Sigmoid colon (tissue), 7 donors: ENCODE results near the gene STEAP3. TPM values are rescaled to one million over a fixed set of nuclear protein-coding genes. Genes with fewer than 3 reads are reported as not detected.

ENCODE experiments used
- DNase-seq: peaks from one replicate; pipeline ENCODE4 v3.0.0-alpha.2; 2019
- H3K27ac ChIP-seq, 4 donors: fragments of 200-600 bp; sonication (generic); one replicate each; pipeline ENCODE4 v1.5.1; 2016 to 2019; ENCODE audit warnings: mild to moderate bottlenecking in 1 of 4
- H3K27me3 ChIP-seq, 3 donors: fragments of 200-600 bp; sonication (generic); one replicate each; pipeline ENCODE4 v1.5.1; 2019; ENCODE audit warnings: mild to moderate bottlenecking in 1 of 3
- H3K36me3 ChIP-seq, 4 donors: fragments of 200-600 bp; sonication (generic); one replicate each; pipeline ENCODE4 v1.5.1; 2016 to 2019
- H3K4me1 ChIP-seq, 4 donors: fragments of 200-600 bp; sonication (generic); one replicate each; pipeline ENCODE4 v1.5.1; 2017 to 2019
- H3K4me3 ChIP-seq, 4 donors: fragments of 200-600 bp; sonication (generic); one replicate each; pipeline ENCODE4 v1.5.1; 2017 to 2019; ENCODE audit warnings: mild to moderate bottlenecking in 2 of 4, moderate library complexity in 1 of 4
- H3K9me3 ChIP-seq, 4 donors: fragments of 200-600 bp in 3 of 4; sonication (generic) in 3 of 4; one replicate each; pipeline versions ENCODE4 v1.5.1 to v1.6.1; 2013 to 2019
- CTCF ChIP-seq, 4 experiments: fragments of 450-650 bp in 3 of 4; fragments of 200-600 bp in 1 of 4; IDR thresholded peaks; one replicate each; pipeline ENCODE4 v1.5.1; 2016 to 2019; ENCODE audit warnings: antibody characterized with exemption in 4 of 4, mild to moderate bottlenecking in 3 of 4, moderate library complexity in 2 of 4
- EP300 ChIP-seq, 4 donors: sonication (generic); formaldehyde crosslinking; IDR thresholded peaks; one replicate each; pipeline ENCODE4 v1.6.1; 2017; ENCODE audit warnings: antibody characterized with exemption in 4 of 4
- POLR2A ChIP-seq, 2 donors: fragments of 450-650 bp; IDR thresholded peaks; one replicate each; pipeline ENCODE4 v1.6.1; 2016; ENCODE audit warnings: antibody characterized with exemption in 2 of 2, mild to moderate bottlenecking in 2 of 2, moderate library complexity in 2 of 2
- POLR2AphosphoS5 ChIP-seq, 4 donors: sonication (generic); formaldehyde crosslinking; IDR thresholded peaks; one replicate each; pipeline ENCODE4 v1.6.1; 2017; ENCODE audit warnings: antibody characterized with exemption in 4 of 4
- WGBS, 2 donors: extraction: QIAGEN DNeasy Blood & Tissue Kit; methylation state at CpG; one replicate each; pipeline ENCODE4 v1.1.7; 2013; 5-methylcytosine and 5-hydroxymethylcytosine counted together
- intact Hi-C: fragments of 100-400 bp; cut with DNase I; formaldehyde crosslinking; loops from one replicate; pipeline ENCODE4 v1.15.1; 2023
- polyA plus RNA-seq, 3 donors: library from polyadenylated mRNA; stranded (reverse); fragments of 200-250 nt; gene quantifications; one replicate each; pipeline ENCODE4 v1.2.3, GENCODE V29; 2013
- total RNA-seq, 4 donors: library from RNA; depleted of rRNA; stranded (reverse); fragments of >200 nt; gene quantifications; one replicate each; pipeline ENCODE4 v1.1.0, GENCODE V29; 2016
- donor health status: healthy with polysubstance abuse.
- donor health status: Bipolar disorder and iron deficiency.
- donor health status: healthy.

STEAP3 gene
- total and polyA plus RNA-seq, 7 donors: 1.4 to 16.4 (median 2.8) TPM

- Histone ChIP-seq H3K27ac (no peak overlapping the region), H3K4me3 (no peak overlapping the region), H3K27me3 (no peaks in the 10 kb centered on the region), H3K9me3 (no peaks in the 10 kb centered on the region), H3K4me1 (peaks cover 0 to 9% (median 7%) of the 10 kb centered on the region in 4 donors), H3K36me3 (no peaks in the 10 kb centered on the region)
- TF ChIP-seq POLR2A (IDR thresholded peaks at IDR 0.05) (no peak), EP300 (IDR thresholded peaks at IDR 0.05) (no peak), POLR2AphosphoS5 (IDR thresholded peaks at IDR 0.05) (no peak)
- 92 to 94% methylated on average over 17 of the region's 17 CpGs for WGBS, 2 donors
- DNase-seq: no peak
- intact Hi-C loops: no loop called here
Observed at GRCh38 chr2:119245076-119245840, 21.6 kb downstream of the STEAP3 start.

GRCh38 chr2:119245841-119246230 is 22.2 kb downstream of the STEAP3 start:
- no peak for DNase-seq
- Histone ChIP-seq H3K4me3 (no peak overlapping the region), H3K9me3 (no peaks in the 10 kb centered on the region), H3K36me3 (no peaks in the 10 kb centered on the region), H3K4me1 (peaks cover 0 to 3% (median under 1%) of the 10 kb centered on the region in 4 donors), H3K27ac (no peak overlapping the region), H3K27me3 (no peaks in the 10 kb centered on the region)
- intact Hi-C loops: no loop called here
- TF ChIP-seq CTCF (IDR thresholded peaks at IDR 0.05): no peak
- no peak for TF ChIP-seq POLR2AphosphoS5 (IDR thresholded peaks at IDR 0.05)
- TF ChIP-seq POLR2A (IDR thresholded peaks at IDR 0.05): no peak
- no peak for TF ChIP-seq EP300 (IDR thresholded peaks at IDR 0.05)
- 94 to 96% methylated on average over 3 of the region's 3 CpGs for WGBS, 2 donors

GRCh38 chr2:119246884-119247843 is 23.5 kb downstream of the STEAP3 start:
- TF ChIP-seq POLR2A (IDR thresholded peaks at IDR 0.05) (no peak), CTCF (IDR thresholded peaks at IDR 0.05) (no peak), EP300 (IDR thresholded peaks at IDR 0.05) (no peak), POLR2AphosphoS5 (IDR thresholded peaks at IDR 0.05) (no peak)
- no peaks in the 10 kb centered on the region for H3K36me3 ChIP-seq
- no peak overlapping the region for H3K27ac ChIP-seq
- no peak overlapping the region for H3K4me3 ChIP-seq
- no peak for DNase-seq
- H3K9me3 ChIP-seq: no peaks in the 10 kb centered on the region
- intact Hi-C loops: no loop called here
- H3K27me3 ChIP-seq: no peaks in the 10 kb centered on the region
- WGBS, 2 donors: 91 to 93% methylated on average over 24 of the region's 24 CpGs
- peaks cover 0 to under 1% (median under 1%) of the 10 kb centered on the region in 4 donors for H3K4me1 ChIP-seq

- H3K36me3 ChIP-seq: no peaks in the 10 kb centered on the region
- TF ChIP-seq EP300 (IDR thresholded peaks at IDR 0.05) (no peak), CTCF (IDR thresholded peaks at IDR 0.05) (no peak), POLR2AphosphoS5 (IDR thresholded peaks at IDR 0.05) (no peak), POLR2A (IDR thresholded peaks at IDR 0.05) (no peak)
- intact Hi-C loops: no loop called here
- no peaks in the 10 kb centered on the region for H3K27me3 ChIP-seq
- DNase-seq: no peak
- H3K4me1 ChIP-seq: peaks cover 0 to 8% (median 7%) of the 10 kb centered on the region in 4 donors
- 96 to 97% methylated on average over 29 of the region's 29 CpGs for WGBS, 2 donors
- H3K27ac ChIP-seq: no peak overlapping the region
- H3K9me3 ChIP-seq: no peaks in the 10 kb centered on the region
- H3K4me3 ChIP-seq: no peak overlapping the region
Observed at GRCh38 chr2:119247844-119248271, 24.2 kb downstream of the STEAP3 start.

GRCh38 chr2:119248311-119248710 is 24.7 kb downstream of the STEAP3 start:
- Histone ChIP-seq H3K4me3 (no peak overlapping the region), H3K27me3 (no peaks in the 10 kb centered on the region), H3K4me1 (peaks cover 0 to 12% (median 11%) of the 10 kb centered on the region in 4 donors), H3K9me3 (no peaks in the 10 kb centered on the region), H3K27ac (no peak overlapping the region), H3K36me3 (no peaks in the 10 kb centered on the region)
- WGBS, 2 donors: 88 to 89% methylated on average over 7 of the region's 7 CpGs
- DNase-seq: no peak
- intact Hi-C loops: no loop called here
- TF ChIP-seq POLR2A (IDR thresholded peaks at IDR 0.05) (no peak), POLR2AphosphoS5 (IDR thresholded peaks at IDR 0.05) (no peak), CTCF (IDR thresholded peaks at IDR 0.05) (no peak), EP300 (IDR thresholded peaks at IDR 0.05) (no peak)
